ENCODE data around the gene PCF11. TPM values are rescaled to one million over a fixed set of nuclear protein-coding genes. Genes with fewer than 3 reads are reported as not detected.

Gene PCF11
- total and polyA plus RNA-seq, 2 of the 13 experiments (the other 11 are each of a cell fraction or from before 2014, with no cell fraction given): 40.3 to 47.7 TPM

- TF ChIP-seq ZMAT3 (CRISPR knock-in tag; conservative IDR thresholded peaks at IDR 0.05): peak; percentile 79; the same call in 1 of the 2 replicates
- no peak for TF ChIP-seq ATF2 (CRISPR knock-in tag; IDR thresholded peaks at IDR 0.05)
- TF ChIP-seq PRDM4 (CRISPR knock-in tag; IDR thresholded peaks at IDR 0.05; ENCODE audit: borderline replicate concordance): no peak
- peak; percentile 65 for TF ChIP-seq ZFY (CRISPR knock-in tag; IDR thresholded peaks at IDR 0.05)
- TF ChIP-seq HDAC6 (IDR thresholded peaks at IDR 0.05; ENCODE audit: low read depth, low read length): no peak
Observed at GRCh38 chr11:83156996-83157593, at the start of gene PCF11 (continued).

- BruUV-seq (replicated peaks): no TSS peak
- Histone ChIP-seq H3K9me3 (ENCODE audit: low read length) (no peaks in the 10 kb centered on the region), H3K27me3 (ENCODE audit: control insufficient read depth in 1 of 2, insufficient read depth in 2 of 2, low read length in 2 of 2) (no peaks in the 10 kb centered on the region), H2AFZ (ENCODE audit: low read length) (no peak overlapping the region), H3K27ac (ENCODE audit: extremely low read length, insufficient read depth, low read length) (no peak overlapping the region), H3K4me3 (replicated peaks in 1 of 3; ENCODE audit: insufficient read depth in 1 of 3, low read depth in 2 of 3, low read length in 3 of 3) (no peak overlapping the region), H3K9ac (ENCODE audit: insufficient read depth, low read depth, low read length) (no peak overlapping the region), H3K36me3 (replicated peaks in 1 of 2; ENCODE audit: control insufficient read depth in 1 of 2, insufficient read depth in 2 of 2, low read length in 2 of 2) (no peaks in the 10 kb centered on the region), H3K4me1 (ENCODE audit: insufficient read depth, low read length) (peaks cover 27% of the 10 kb centered on the region), H3K4me2 (ENCODE audit: low read depth, low read length) (no peak overlapping the region), H3K79me2 (ENCODE audit: insufficient read depth, low read length) (no peaks in the 10 kb centered on the region), H4K20me1 (ENCODE audit: insufficient read depth, low read length) (no peaks in the 10 kb centered on the region)
- 30% methylated on average over 2 of the region's 2 CpGs for WGBS (ENCODE audit: low lambda C conversion rate)
- intact Hi-C loops (cut with micrococcal nuclease; ENCODE audit: unreplicated experiment) (no loop called here), in situ Hi-C loops (cut with HindIII; ENCODE audit: extremely low pct_ligation_motif_present, low pct_unique_long_range_greater_than_20kb) (no loop called here)
- ChIA-PET POLR2A (interaction anchor here (0.6 kb wide), 1 partner anchor 18 kb away, joined by 3 read pairs; no protein-coding TSS in a partner anchor), CTCF (ENCODE audit: low intra/inter-chr PET ratio, low total read pairs) (no interaction called here)
- ATAC-seq (no peak), FAIRE-seq (no peak), DNase-seq (ENCODE audit: low spot score) (no peak)
- TF ChIP-seq ZNF800 (CRISPR knock-in tag; IDR thresholded peaks at IDR 0.05) (no peak), ZNF761 (CRISPR knock-in tag; conservative IDR thresholded peaks at IDR 0.05) (no peak), UBTF (CRISPR knock-in tag; IDR thresholded peaks at IDR 0.05) (no peak), ZNF3 (CRISPR knock-in tag; IDR thresholded peaks at IDR 0.05) (no peak), ZBTB39 (CRISPR knock-in tag; IDR thresholded peaks at IDR 0.05) (no peak)
Observed at GRCh38 chr11:83112886-83113285, 44.0 kb upstream of the PCF11 start.
